ENCODE results near the gene MYO1H. TPM values are rescaled to one million over a fixed set of nuclear protein-coding genes. Genes with fewer than 3 reads are reported as not detected.
A peak's percentile ranks its signal among the peaks of the same experiment; 100 is the strongest.

MYO1H gene
- total and polyA plus RNA-seq, 4 donors: 0.06 to 0.15 (median 0.09) TPM; not detected in 1

GRCh38 chr12:109330282-109331230 is 17.1 kb upstream of the MYO1H start:
- ATAC-seq (ENCODE audit: insufficient read depth, low FRiP score): no peak
- H3K4me1 ChIP-seq (ENCODE audit: control insufficient read depth in 5 of 5, insufficient read depth in 5 of 5, low read length in 5 of 5): peaks cover 0 to 15% (median 0%) of the 10 kb centered on the region in 5 donors
- no peak overlapping the region for H3K27ac ChIP-seq (ENCODE audit: low read depth in 1 of 2, low read length in 1 of 2)
- H3K27me3 ChIP-seq (ENCODE audit: control insufficient read depth in 3 of 3, insufficient read depth in 3 of 3, low read length in 2 of 3): peaks cover 0 to 3% (median 3%) of the 10 kb centered on the region in 3 donors
- H3K4me3 ChIP-seq: no peak overlapping the region
- no peak for TF ChIP-seq CTCF (IDR thresholded peaks at IDR 0.05; ENCODE audit: control extremely low read depth, extremely low read depth)
- H3K36me3 ChIP-seq (ENCODE audit: control insufficient read depth in 4 of 4, insufficient read depth in 4 of 4, low read length in 4 of 4): no peaks in the 10 kb centered on the region
- 81 to 85% methylated on average over 16 of the region's 16 CpGs for WGBS, 2 donors
- DNase-seq: no peak
- peaks cover 0 to 2% (median 0%) of the 10 kb centered on the region in 4 donors for H3K9me3 ChIP-seq (ENCODE audit: control insufficient read depth in 4 of 4, insufficient read depth in 3 of 4, low read length in 3 of 4)
- H3K9ac ChIP-seq (ENCODE audit: insufficient read depth in 1 of 2, low read length in 2 of 2): no peak overlapping the region

GRCh38 chr12:109331301-109331952 is 16.3 kb upstream of the MYO1H start:
- peaks cover 0 to 3% (median 0%) of the 10 kb centered on the region in 3 donors for H3K27me3 ChIP-seq (ENCODE audit: control insufficient read depth in 3 of 3, insufficient read depth in 3 of 3, low read length in 2 of 3)
- no peak for TF ChIP-seq CTCF (IDR thresholded peaks at IDR 0.05; ENCODE audit: control extremely low read depth, extremely low read depth)
- no peak overlapping the region for H3K27ac ChIP-seq (ENCODE audit: low read depth in 1 of 2, low read length in 1 of 2)
- WGBS, 2 donors: 52 to 74% methylated on average over 7 of the region's 7 CpGs
- H3K36me3 ChIP-seq (ENCODE audit: control insufficient read depth in 4 of 4, insufficient read depth in 4 of 4, low read length in 4 of 4): no peaks in the 10 kb centered on the region
- H3K9me3 ChIP-seq (ENCODE audit: control insufficient read depth in 4 of 4, insufficient read depth in 3 of 4, low read length in 3 of 4): peaks cover 0 to 2% (median 0%) of the 10 kb centered on the region in 4 donors
- ATAC-seq (ENCODE audit: insufficient read depth, low FRiP score): no peak
- H3K9ac ChIP-seq (ENCODE audit: insufficient read depth in 1 of 2, low read length in 2 of 2): no peak overlapping the region
- H3K4me1 ChIP-seq (ENCODE audit: control insufficient read depth in 5 of 5, insufficient read depth in 5 of 5, low read length in 5 of 5): peaks cover 0 to 15% (median 0%) of the 10 kb centered on the region in 5 donors
- DNase-seq: peak; percentile 16 to 60 (median 52)
- H3K4me3 ChIP-seq: no peak overlapping the region

- no peak overlapping the region for H3K4me3 ChIP-seq
- no peak overlapping the region for H3K9ac ChIP-seq (ENCODE audit: insufficient read depth in 1 of 2, low read length in 2 of 2)
- H3K27me3 ChIP-seq (ENCODE audit: control insufficient read depth in 3 of 3, insufficient read depth in 3 of 3, low read length in 2 of 3): no peaks in the 10 kb centered on the region
- H3K4me1 ChIP-seq (ENCODE audit: control insufficient read depth in 5 of 5, insufficient read depth in 5 of 5, low read length in 5 of 5): peaks cover 0 to 15% (median 0%) of the 10 kb centered on the region in 5 donors
- DNase-seq (no peak), ATAC-seq (ENCODE audit: insufficient read depth, low FRiP score) (no peak)
- TF ChIP-seq CTCF (IDR thresholded peaks at IDR 0.05; ENCODE audit: control extremely low read depth, extremely low read depth): no peak
- no peak overlapping the region for H3K27ac ChIP-seq (ENCODE audit: low read depth in 1 of 2, low read length in 1 of 2)
- no peaks in the 10 kb centered on the region for H3K36me3 ChIP-seq (ENCODE audit: control insufficient read depth in 4 of 4, insufficient read depth in 4 of 4, low read length in 4 of 4)
- H3K9me3 ChIP-seq (ENCODE audit: control insufficient read depth in 4 of 4, insufficient read depth in 3 of 4, low read length in 3 of 4): no peaks in the 10 kb centered on the region
- WGBS, 2 donors: 98% methylated on average over 2 of the region's 2 CpGs
These were observed 12.8 kb upstream of the MYO1H start for GRCh38 chr12:109334887-109335286.
